ENCODE measurements around the gene TERB1.

Gene TERB1

GRCh38 chr16:66801320-66802105 lies at the start of gene TERB1:
TSS of gene TERB1 (minus strand) at chr16:66801584. CDS start at chr16:66796798, 4,786 bp downstream.
- DNase-seq = no peak

GRCh38 chr16:66850115-66850815 lies 48.9 kb upstream of the TERB1 start:
- no peak for DNase-seq

GRCh38 chr16:66849549-66849948 lies 48.2 kb upstream of the TERB1 start:
- DNase-seq = no peak

- DNase-seq = no peak
These were observed 47.6 kb upstream of the TERB1 start for GRCh38 chr16:66849021-66849420.

- no peak for DNase-seq
These were observed 46.8 kb upstream of the TERB1 start for GRCh38 chr16:66848172-66848571.

DNA sequence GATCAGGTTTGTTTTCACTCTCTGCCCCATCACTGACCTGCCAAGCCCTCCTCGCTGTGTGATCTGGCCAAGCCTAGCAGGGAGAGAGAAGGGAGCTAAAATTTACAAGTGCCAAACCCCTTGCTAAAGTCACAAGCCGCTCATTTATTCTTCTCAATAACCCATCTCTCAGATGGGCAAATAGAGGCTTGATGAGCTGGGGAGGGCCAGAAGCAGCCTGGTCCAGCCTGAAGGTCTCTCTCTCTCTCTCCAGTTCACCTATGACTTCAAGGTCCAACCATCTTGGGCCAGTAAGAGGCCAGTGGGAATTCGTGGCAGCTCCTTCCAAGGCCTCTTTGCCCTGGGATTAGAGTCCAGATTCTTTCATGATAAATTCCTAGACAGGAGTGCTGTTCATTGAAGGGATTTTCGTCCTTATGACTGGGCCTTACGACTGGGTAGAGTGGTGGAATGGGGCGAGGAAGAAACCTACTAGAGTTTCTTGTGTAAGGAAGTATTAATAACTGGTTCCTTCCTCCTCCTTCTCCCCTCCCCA lies 46.2 kb upstream of the TERB1 start:
- no peak for DNase-seq

DNA sequence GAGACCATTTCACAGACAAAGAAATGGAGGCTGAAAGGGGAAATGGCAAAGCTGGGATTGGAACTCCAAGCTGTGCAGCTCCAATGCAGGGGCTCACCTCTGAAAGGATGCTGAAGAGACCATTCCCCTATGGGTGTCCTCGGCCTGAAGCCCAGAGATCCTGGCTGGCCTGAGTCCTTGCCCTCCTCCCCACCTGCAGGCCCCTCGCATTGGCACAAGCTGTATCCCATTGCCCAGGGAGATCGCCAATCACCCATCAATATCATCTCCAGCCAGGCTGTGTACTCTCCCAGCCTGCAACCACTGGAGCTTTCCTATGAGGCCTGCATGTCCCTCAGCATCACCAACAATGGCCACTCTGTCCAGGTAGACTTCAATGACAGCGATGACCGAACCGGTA lies 45.4 kb upstream of the TERB1 start:
- DNase-seq = no peak

- DNase-seq = no peak
These were observed 44.9 kb upstream of the TERB1 start for GRCh38 chr16:66846266-66846665.

GRCh38 chr16:66845791-66846221 lies 44.4 kb upstream of the TERB1 start:
- peak; percentile 40 for DNase-seq

DNA sequence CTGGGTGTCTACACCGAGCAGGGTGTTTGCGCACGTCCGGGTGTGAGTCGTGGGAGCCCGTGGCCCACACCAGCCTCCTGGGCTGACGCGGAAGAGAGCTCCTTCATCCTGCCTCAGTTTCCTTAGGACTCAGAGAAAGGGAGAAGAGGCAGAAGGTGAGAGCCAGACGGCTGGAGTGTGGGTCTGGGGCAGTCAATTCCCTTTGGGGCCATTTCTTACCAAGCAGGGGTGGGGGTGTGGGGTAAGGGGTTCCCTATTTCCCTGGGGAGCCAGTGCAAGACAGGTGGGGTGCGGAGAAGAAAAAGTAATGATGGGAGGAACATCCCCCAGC lies 43.7 kb upstream of the TERB1 start:
- no peak for DNase-seq

- no peak for DNase-seq
These were observed 43.1 kb upstream of the TERB1 start, which contains the start of gene CA7 for GRCh38 chr16:66844342-66845079. TSS of gene CA7 (plus strand) at chr16:66844414. CDS start at chr16:66844488, 74 bp downstream.

- DNase-seq = no peak
These were observed 42.6 kb upstream of the TERB1 start for GRCh38 chr16:66844009-66844341.

DNA sequence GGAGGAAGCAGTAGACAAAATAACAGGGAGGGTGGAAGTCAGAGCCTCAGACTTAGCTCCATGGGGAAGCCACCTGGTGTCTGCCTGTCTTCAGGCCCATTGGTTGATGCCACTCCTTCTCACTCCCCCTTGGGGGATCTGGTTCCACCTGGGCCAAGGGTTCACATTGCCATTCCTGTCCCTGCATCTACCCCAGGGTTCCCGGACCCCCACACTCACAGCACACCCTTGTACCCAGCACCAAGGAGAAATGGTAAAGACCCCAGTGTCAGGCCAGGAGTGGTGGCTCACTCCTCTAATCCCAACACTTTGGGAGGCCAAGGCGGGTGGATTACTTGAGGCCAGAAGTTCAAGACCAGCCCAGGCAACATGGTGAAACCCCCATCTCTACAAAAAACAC lies 41.8 kb upstream of the TERB1 start:
- DNase-seq = no peak

GRCh38 chr16:66842765-66843164 lies 41.4 kb upstream of the TERB1 start:
- DNase-seq = no peak

DNA sequence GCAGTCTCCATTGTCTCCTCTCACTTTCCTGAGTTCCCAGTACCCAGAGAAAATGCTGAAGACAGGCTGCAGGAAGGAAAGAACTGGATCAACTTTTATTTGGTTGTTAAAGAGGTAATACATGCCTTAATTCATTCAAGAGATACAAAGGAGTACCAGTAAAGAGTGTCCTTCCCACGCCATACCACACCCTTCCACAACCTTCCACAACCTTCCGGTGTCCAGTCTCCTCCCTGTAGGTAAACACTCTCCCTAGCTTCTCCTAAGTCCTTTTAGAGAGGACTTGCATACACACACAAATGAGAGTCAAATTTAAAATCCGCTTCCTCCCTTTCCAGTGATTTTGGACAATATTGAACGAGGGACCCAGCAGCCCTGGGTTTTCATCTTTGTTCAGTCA lies 40.0 kb upstream of the TERB1 start:
- no peak for DNase-seq

- no peak for DNase-seq
These were observed 39.5 kb upstream of the TERB1 start for GRCh38 chr16:66840883-66841282.

- no peak for DNase-seq
These were observed 33.4 kb upstream of the TERB1 start for GRCh38 chr16:66834746-66835145.

GRCh38 chr16:66832661-66833305 lies 31.4 kb upstream of the TERB1 start:
- no peak for DNase-seq

DNA sequence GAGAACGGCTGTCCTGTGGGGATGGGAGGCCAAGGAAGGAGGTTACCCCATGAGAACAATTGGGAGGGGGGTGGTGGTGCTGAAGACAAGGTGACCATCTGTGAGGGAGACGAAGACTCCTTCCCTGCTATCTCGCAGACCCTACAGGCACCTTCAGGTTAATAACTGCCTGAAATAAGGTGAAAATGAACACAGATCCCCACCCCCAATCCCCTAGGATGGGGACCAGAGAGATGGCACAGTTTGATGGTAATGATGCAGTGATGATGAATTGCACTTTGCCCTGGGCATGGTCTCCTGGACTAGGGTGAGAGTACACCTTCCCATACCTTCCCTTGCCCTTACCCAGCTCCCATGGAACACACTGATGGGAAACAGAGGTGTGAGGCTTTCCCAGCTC lies 30.8 kb upstream of the TERB1 start:
- no peak for DNase-seq

- DNase-seq = peak; percentile 62
These were observed 29.3 kb upstream of the TERB1 start, which contains the start of gene NAE1 for GRCh38 chr16:66830422-66831404. TSS of gene NAE1 (minus strand) at chr16:66830976. CDS start at chr16:66830899, 77 bp downstream.

DNA sequence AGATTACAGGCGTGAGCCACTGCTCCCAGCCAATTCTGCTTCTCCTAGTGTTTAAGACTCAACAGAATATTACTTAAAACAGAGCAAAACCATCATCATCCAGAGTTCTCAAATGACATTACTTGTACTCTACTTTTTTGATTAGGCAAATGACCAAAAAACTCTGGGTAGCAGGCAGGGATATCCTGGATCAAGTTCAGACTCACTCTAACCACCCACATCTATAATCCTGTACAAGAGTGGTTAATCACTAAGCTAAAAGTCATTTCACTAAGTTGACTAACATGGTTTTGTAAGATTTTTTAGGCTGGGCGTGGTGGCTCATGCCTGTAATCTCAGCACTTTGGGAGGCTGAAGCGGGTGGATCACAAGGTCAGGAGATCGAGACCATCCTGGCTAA lies 22.6 kb upstream of the TERB1 start:
- no peak for DNase-seq

DNA sequence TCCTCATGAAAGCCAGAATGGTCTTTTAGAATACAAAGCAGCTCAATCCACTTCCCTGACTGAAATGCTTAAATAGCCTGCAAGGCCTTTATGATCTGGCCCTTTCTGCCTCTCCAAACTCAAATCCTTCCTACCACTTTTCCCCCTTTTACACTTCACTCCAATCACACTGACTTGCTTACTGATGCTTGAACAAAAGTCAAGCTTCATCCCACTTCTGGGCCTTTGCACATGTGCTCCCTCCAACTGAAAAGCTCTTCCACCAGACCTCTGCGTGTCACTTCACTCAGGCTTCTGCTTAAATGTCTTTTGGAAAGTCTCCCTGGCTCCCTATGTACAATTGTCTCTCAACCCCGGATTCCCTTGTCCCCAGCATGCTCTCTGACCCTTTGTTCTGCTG lies 13.3 kb upstream of the TERB1 start:
- DNase-seq = no peak
